GM12801 (cell line): ENCODE measurements around the gene PDZD2.

Source experiments
- CTCF ChIP-seq: IDR thresholded peaks from one replicate; pipeline ENCODE4 v1.5.1; 2011; ENCODE audit warnings: control low read depth; ENCODE audit not compliant: insufficient read length; ENCODE audit errors: extremely low read depth

PDZD2 gene

DNA sequence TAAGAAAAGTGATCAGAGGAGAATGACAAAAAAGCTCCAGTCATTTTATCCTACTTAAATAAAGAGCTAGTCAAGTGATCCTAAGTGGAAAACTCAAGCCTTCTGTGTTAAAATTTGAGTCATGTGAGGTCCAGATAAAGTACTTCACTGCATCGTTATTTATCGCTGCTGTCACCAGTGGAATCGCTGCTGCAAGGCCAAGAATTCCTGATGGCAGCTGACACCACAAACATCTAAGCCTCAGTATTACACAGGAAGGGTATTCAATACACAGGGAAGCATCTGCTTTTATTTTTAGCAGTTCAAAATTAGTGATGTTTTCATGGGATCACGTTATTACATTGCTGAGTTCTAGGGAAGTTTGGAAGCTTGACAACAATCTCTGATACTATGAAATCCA is 344.9 kb downstream of the PDZD2 start:
- TF ChIP-seq CTCF, result no peak

DNA sequence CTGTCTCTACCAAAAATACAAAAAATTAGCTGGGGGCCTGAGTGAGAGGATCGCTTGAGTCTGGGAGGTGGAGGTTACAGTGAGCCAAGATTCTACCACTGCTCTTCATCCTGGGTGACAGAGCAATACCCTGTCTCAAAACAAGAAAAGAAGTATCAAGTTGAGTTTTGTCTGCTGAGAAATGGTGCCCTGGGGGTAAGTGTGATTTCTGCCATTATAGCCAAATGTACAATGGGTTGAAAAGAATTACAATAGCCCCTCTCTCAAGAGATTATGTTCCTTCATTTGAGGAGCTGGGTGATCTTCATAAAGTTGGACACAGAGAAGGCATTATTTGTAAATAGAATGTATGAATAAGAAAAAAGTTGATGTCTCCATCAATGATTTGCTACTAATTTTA is 345.8 kb downstream of the PDZD2 start:
- no peak for TF ChIP-seq CTCF

- TF ChIP-seq CTCF, result no peak
Observed at GRCh38 chr5:31986101-31986500, 347.2 kb downstream of the PDZD2 start.

DNA sequence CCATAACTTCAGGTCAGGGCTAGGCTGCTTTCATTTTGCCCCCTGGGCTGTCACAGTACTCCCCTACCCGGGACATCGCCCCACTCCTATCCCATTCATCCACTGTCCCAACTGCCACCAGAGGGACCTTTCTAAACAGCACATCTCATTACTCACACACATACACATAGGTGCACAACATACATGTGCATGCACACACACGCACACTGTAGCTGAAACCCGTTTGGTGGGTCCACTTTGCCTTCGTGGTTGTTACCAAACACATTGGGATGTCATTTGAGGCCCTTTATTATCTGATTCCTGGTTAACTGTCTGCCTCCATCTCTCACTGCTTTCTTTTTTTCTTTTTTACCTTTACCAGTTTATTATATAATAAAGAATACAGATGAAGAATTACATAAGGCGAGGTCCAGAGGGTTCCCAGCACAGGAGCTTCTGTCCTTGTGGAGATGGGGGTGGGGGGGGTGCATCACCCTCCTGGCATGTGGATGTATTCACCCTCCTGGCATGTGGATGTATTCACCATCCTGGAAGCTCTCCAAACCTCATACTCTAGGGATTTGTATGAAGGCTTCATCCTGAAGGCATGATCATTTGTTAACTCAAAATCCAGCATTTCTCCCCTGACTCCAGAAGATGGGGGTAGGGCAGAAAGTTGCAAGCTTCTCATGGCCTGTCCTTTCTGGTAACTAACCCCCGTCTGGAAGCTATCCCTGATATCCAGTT is 349.2 kb downstream of the PDZD2 start:
- no peak for TF ChIP-seq CTCF

GRCh38 chr5:31990081-31990650 is 351.2 kb downstream of the PDZD2 start:
- TF ChIP-seq CTCF, result no peak

GRCh38 chr5:31990701-31991110 is 351.8 kb downstream of the PDZD2 start:
- TF ChIP-seq CTCF, result no peak

DNA sequence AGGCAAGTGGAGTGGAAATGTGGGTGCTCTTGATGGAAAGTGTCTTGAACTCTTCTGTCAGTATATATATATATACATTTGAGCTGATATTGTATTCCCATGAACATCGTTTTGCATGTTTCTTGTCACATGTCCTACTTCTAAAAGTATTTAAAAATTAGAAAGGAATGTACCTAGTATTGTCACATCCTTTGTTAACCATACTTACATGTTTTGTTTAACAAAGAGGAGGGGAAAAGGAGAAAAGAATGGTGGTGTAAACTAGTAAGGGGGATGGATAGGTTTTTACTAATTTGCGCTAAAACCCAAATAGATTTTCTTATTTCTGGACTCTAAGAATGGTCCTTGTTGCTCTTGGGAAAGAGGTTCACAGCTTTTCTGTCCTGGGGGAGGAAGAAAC is 353.4 kb downstream of the PDZD2 start:
- no peak for TF ChIP-seq CTCF
